DOHH2 (cell line): ENCODE results near the gene PPP1R3E.

Source experiments
- H3F3A ChIP-seq: fragments of 200-600 bp; sonication (generic), shearing (Covaris generic); 2 replicates; pipeline ENCODE4 v1.6.0; 2016; ENCODE audit warnings: antibody characterized with exemption, mild to moderate bottlenecking; ENCODE audit not compliant: control insufficient read depth, insufficient read depth
- H3K27ac ChIP-seq: fragments of 200-600 bp; sonication (generic); 2 replicates; pipeline ENCODE4 v1.5.1; 2014; ENCODE audit warnings: low read depth, mild to moderate bottlenecking, low read length, moderate library complexity
- H3K27me3 ChIP-seq: fragments of 200-600 bp; sonication (generic); 2 replicates; pipeline ENCODE4 v1.6.1; 2014; ENCODE audit warnings: mild to moderate bottlenecking, low read length, mixed read lengths; ENCODE audit not compliant: control insufficient read depth
- H3K36me3 ChIP-seq: fragments of 200-600 bp; sonication (generic); 2 replicates; pipeline ENCODE4 v1.6.1; 2014; ENCODE audit warnings: mild to moderate bottlenecking, low read length, moderate library complexity, mixed read lengths; ENCODE audit not compliant: control insufficient read depth
- H3K4me1 ChIP-seq: fragments of 200-600 bp; sonication (generic); 2 replicates; pipeline ENCODE4 v1.6.1; 2014; ENCODE audit warnings: mild to moderate bottlenecking, low read length, mixed read lengths; ENCODE audit not compliant: control insufficient read depth
- H3K4me2 ChIP-seq: fragments of 200-600 bp; sonication (generic); 2 replicates; pipeline ENCODE4 v1.6.0; 2014; ENCODE audit warnings: mild to moderate bottlenecking, low read length, moderate library complexity
- H3K4me3 ChIP-seq: fragments of 200-600 bp; sonication (generic); 2 replicates; pipeline ENCODE4 v1.5.1; 2014; ENCODE audit warnings: mild to moderate bottlenecking, low read length, mixed read lengths
- H3K79me2 ChIP-seq: fragments of 200-600 bp; sonication (generic); 2 replicates; pipeline ENCODE4 v1.6.1; 2014; ENCODE audit warnings: mild to moderate bottlenecking, low read length, mixed read lengths; ENCODE audit not compliant: control insufficient read depth
- H3K9me2 ChIP-seq: fragments of 200-600 bp; sonication (generic); replicated peaks from 2 replicates; pipeline ENCODE4 v1.6.1; 2014; ENCODE audit warnings: mild to moderate bottlenecking, low read length, mixed read lengths; ENCODE audit not compliant: control insufficient read depth
- H3K9me3 ChIP-seq: fragments of 200-600 bp; sonication (generic); 2 replicates; pipeline ENCODE4 v1.6.1; 2014; ENCODE audit warnings: antibody characterized with exemption, low read length, mixed read lengths; ENCODE audit not compliant: control insufficient read depth, insufficient read depth
- H4K20me1 ChIP-seq: fragments of 200-600 bp; sonication (generic); 2 replicates; pipeline ENCODE4 v1.6.0; 2014; ENCODE audit warnings: low read depth, mild to moderate bottlenecking, antibody characterized with exemption, low read length, moderate library complexity; ENCODE audit not compliant: control insufficient read depth, insufficient read depth
- EZH2phosphoT487 ChIP-seq: fragments of 200-600 bp; sonication (generic); IDR thresholded peaks from 2 replicates; pipeline ENCODE4 v1.6.1; 2017; ENCODE audit warnings: borderline replicate concordance, mild to moderate bottlenecking, antibody characterized with exemption, low read length, moderate library complexity, mixed read lengths
- TF ChIP-seq, protein P1 (sequence below): fragments of 200-600 bp; sonication (generic); IDR thresholded peaks from one replicate; pipeline ENCODE4 v1.5.1; 2014; ENCODE audit warnings: antibody characterized with exemption, mild to moderate bottlenecking, low read depth, low read length; ENCODE audit not compliant: poor library complexity, severe bottlenecking

Gene PPP1R3E

DNA sequence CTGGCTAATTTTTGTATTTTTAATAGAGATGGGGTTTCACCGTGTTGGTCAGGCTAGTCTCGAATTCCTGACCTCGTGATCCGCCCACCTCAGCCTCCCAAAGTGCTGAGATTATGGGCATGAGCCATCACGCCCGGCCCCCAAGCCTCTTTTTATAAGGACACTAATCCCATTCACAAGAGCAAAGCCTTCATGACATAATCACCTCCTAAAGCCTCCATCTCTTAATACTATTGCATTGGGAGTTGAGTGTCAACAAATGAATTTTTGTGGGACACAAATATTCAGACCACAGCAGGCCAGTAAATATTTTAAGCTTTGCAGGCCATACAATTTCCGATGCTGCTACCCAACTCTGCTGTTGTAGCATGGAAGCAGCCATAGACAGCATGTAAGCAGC, 54.1 kb downstream of the PPP1R3E start:
- no peaks in the 10 kb centered on the region for H3K36me3 ChIP-seq
- no peaks in the 10 kb centered on the region for H3K79me2 ChIP-seq
- H3K27me3 ChIP-seq = peaks cover 13% of the 10 kb centered on the region
- H3K27ac ChIP-seq = no peak overlapping the region
- no peaks in the 10 kb centered on the region for H4K20me1 ChIP-seq
- no peak overlapping the region for H3K4me2 ChIP-seq
- H3K9me3 ChIP-seq = no peaks in the 10 kb centered on the region
- no peak overlapping the region for H3K4me3 ChIP-seq
- no peak for TF ChIP-seq EZH2phosphoT487
- TF ChIP-seq, protein P1, sequence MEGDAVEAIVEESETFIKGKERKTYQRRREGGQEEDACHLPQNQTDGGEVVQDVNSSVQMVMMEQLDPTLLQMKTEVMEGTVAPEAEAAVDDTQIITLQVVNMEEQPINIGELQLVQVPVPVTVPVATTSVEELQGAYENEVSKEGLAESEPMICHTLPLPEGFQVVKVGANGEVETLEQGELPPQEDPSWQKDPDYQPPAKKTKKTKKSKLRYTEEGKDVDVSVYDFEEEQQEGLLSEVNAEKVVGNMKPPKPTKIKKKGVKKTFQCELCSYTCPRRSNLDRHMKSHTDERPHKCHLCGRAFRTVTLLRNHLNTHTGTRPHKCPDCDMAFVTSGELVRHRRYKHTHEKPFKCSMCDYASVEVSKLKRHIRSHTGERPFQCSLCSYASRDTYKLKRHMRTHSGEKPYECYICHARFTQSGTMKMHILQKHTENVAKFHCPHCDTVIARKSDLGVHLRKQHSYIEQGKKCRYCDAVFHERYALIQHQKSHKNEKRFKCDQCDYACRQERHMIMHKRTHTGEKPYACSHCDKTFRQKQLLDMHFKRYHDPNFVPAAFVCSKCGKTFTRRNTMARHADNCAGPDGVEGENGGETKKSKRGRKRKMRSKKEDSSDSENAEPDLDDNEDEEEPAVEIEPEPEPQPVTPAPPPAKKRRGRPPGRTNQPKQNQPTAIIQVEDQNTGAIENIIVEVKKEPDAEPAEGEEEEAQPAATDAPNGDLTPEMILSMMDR = no peak
- H3K4me1 ChIP-seq = no peaks in the 10 kb centered on the region
- no peaks in the 10 kb centered on the region for H3F3A ChIP-seq
- no peaks in the 10 kb centered on the region for H3K9me2 ChIP-seq
